NK-92 (cell line): ENCODE measurements around the gene CDKAL1.

Experiments
- DNase-seq: peaks from one replicate; lab custom pipeline; 2025; ENCODE audit not compliant: unreplicated experiment; lab: John Stamatoyannopoulos, UW

Gene CDKAL1

DNA sequence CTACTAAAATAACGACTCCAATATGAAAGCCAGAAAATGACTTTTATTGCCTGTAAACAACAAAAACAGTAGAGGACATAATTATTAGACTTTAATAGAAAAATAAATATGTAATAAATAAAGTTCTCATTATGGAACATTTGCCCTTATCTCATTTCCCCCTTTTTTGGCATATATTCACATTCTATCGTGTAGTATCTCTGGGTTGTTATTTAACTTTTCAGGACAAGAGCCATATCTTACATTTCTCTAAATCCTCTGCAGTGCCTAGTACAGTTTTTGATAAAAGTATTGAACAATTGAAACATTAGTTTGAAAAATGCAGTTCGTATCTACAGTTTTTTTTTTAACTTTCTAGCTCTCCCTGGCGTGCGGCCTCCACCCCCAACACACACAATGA, 617.3 kb downstream of the CDKAL1 start:
- DNase-seq, result no peak

DNA sequence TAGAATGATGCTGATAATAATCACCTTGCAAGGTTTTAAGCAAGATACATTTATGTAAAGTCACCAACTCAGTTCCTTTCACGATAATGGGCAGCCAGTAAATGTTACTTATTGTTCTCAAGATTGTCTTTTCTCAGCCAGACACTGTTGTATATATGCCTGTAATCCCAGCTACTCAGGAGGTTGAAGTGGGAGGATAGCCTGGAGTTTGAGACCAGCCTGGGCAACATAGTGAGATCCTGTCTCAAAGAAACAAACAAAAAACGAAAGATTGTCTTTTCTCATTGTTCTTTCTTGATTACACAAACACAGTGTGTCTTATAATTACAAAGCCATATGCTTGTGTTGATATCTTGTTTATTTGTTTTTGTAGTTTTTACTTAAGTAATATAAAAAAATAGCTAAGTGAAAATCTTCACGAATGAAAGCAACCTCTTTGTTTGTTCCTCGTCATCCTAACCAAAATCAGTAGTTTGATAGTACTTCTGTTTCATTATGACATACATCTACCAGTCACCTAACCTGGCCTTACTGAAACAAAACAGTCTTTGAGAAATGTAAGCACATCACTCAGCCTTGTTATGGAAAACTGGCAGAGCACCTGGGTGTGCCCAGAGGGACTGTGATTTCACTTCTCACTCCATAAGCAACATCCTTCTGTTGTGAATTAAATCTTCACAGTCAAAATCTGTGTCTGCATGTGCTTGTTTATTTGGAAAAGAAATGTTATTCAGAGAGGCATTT, 623.1 kb downstream of the CDKAL1 start:
- DNase-seq, result no peak

DNA sequence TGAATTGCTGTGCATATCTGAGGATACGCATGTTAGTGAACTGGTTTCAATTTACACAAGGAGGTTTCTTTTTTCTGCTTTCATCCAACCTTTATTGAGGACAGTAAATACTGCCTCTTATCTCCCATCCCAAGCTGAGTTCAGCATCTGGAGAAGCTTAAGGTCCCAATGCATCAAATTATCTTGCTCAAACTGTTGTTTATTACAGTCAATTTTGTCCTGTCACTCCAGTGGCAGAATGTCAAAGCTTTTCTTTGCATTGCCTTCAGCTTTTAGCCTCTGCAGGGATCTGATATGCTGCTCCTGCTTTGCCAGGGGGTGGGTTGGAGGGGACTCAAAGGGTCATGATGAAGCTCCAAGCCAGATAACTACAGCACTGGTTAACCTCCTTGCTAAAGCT, 623.9 kb downstream of the CDKAL1 start:
- DNase-seq, result no peak

DNA sequence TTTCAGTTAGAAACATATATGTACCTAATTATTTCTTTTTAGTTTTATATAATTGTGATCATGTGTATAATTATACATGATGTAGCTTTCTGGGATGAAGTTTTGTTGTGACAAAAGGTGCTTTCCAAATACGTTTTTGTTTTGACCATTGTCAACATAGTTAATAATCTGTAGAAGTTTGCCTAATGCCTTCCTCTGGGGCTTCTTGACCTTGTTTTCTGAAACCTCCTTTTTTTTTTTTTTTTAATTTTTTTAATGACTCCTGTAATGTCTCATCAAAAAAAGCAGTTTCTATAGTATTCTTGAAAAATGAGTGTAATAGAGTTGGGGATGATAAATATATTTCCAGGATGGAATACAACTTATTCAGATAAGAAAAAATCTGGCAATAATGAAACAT, 624.6 kb downstream of the CDKAL1 start:
- no peak for DNase-seq

DNA sequence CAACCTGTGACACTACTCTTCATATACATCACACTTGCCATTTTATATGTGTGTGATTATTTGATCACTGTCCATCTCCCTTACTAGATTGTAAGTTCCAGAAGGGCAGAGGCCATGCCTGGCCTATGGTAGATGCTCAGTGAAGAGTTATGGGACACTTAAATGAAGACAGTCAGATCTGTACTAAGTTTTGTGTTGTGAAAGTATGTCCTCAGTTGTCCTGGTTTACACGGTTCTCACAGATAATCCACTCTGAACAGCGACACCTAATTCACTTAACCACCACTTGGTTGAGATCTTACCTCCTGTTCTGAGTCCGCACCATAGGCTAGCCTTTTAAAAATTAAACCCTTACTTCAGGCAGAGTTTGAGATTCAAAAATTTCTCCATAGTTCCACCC, 625.2 kb downstream of the CDKAL1 start:
- DNase-seq, result no peak

DNA sequence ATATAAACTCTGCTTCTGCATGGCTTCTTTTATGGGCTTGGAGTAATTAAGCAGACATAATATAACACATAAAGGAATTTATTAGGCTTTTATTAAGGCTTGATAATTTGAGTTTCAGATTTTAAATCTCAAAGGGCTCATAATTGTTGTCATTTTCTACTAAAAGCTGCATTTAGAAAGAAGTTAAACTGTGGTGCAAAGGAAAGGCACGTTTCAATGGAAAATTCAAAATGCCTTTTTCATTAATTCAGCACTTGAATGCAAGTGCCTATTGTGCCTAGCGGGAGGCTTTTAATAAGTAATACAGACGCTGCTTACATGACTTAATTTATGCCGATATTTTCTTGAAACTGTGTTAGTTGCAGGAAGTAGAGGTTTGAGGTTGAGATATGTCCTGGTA, 627.5 kb downstream of the CDKAL1 start:
- DNase-seq, result no peak

DNA sequence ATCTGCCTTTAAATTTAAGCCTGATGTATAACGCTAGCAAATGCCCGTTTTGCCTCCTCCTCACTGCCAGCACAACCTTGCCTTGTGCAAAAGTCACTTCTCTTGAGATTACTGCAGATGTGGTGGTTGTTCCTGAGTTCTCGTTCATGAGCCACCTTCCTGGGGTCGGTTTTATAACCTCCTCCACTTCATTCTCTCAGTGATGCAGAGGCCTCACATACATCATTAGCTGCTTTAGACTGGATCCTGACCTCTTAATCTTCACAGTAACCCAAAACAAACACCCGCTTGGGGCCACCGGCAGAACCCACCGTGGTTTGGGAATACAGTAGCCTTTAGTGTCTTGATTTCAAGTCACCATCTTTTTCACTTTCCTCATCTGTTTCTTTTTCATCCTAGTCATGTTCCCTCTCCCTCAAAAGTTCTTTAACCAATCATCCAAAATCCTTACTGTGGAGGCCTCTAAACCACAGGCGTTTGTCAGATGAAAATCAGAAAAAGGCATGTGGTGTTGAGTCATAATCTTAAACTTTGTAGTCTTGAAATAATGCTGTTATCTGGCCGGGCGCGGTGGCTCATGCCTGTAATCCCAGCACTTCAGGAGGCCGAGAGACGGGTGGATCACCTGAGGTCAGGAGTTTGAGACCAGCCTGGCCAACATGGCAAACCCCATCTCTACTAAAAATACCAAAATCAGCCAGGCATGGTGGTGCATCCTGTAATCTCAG, 629.0 kb downstream of the CDKAL1 start:
- DNase-seq, result no peak

DNA sequence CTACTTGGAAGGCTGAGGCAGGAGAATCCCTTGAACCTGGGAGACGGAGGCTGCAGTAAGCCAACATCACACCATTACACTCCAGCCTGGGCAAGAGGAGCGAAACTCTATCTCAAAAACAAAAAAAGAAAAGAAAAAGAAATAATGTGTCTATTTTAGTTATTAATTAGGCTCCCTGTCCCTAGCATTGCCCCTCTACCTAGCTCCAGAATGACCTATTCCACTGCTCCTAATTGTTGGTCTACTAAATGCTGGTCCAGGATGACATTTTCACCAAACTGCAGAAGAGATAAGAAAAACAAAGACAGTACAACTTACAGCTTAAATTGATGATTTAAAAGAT, 629.6 kb downstream of the CDKAL1 start:
- no peak for DNase-seq

DNA sequence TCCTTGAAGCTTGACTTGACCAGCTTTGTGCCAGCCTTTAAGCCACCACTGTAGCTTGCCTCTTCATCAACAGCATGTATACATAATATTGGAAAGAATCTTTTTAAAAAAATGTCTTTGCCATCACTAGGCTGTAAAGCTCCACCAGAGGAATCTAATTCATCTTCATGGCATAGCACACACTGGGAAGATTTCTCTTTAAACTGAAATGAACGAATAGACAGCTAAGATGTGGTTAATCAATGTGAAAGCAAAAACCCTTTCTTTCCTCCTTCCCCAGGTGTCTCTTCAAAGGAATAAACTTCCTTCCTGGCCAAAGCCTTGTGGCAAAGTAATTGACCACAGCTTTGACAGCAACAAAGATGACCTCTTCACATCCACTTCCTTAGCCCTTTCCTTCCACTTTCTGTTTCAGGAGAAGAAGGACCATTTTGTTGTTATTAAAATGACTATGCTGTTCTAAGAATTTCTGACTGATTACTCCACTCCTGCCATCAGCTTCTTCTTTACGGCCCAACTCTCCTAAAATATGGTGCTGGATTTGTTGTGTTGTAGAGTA, 630.6 kb downstream of the CDKAL1 start:
- no peak for DNase-seq

DNA sequence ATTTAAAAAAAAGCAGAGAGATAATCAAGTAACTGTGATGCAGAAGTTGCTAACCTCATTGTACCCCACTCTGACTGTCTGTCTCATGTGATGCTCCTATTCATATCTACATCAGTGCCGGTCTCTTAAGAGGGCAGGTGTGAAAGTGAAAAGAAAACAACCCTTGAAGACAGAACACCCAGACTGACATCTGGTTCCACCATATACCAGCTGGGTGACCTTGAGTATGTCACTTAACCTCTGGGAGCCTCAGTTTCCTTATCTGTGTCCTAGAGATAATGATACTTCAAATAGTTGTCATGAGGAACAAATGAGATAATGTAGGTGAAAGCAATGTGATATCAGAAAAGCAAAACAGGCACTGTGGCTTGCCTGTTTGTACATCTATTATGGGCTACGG, 632.5 kb downstream of the CDKAL1 start:
- DNase-seq, result no peak

DNA sequence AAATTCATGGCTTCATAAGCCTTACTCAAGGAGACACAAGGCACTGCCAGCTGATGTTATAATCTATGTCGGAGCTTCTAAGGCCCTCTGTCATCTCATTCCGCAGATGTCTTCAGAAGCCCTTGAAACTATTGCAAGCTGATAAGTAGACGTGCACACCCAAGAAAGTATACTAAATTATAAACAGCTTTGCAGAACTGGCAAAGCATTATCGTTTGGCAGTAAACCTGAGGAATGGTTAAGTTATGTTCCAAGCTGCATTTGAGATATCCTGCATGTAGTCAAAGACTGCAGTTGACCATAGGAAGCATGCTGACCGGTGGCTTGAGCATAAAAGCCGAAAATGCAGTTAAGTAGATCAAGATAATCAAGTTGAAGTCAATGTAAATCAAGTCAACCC, 633.5 kb downstream of the CDKAL1 start:
- no peak for DNase-seq

DNA sequence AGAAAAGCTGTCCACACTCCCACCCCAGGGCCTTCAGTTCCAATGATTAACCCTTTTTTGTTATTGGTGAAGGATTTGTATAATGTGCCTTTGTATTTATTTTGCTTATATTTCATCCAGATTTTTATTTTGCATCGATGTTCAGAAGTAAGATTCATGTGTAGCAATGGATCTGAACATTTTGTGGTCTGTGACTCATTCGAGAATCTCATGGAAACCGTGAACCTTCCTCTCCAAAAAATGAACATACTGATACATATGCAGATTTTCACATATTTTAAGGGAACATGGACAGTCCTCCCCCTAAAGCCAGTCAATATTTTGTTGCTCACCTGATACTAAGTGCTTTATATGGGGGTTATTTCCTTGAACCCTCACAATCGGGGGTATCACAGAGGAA, 637.5 kb downstream of the CDKAL1 start:
- DNase-seq, result no peak

DNA sequence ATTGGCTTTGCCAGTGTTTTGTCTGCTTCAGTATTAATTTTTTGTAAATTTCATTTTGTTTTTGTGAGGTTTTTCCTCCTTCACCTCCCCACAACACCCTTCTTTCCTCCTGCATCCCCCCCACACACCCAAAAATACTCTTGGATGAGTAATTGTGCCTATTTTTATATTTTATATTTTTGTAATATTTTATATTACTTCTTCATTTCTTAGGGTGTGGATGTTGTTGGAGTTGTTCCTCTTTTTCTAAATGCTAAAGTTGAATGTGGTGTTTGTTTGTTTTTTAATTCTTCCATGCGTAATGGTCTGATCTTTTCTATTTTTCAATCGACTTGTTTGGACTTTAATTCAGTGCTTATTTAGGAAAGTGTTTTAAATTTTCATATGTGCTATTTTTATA, 638.8 kb downstream of the CDKAL1 start:
- no peak for DNase-seq

DNA sequence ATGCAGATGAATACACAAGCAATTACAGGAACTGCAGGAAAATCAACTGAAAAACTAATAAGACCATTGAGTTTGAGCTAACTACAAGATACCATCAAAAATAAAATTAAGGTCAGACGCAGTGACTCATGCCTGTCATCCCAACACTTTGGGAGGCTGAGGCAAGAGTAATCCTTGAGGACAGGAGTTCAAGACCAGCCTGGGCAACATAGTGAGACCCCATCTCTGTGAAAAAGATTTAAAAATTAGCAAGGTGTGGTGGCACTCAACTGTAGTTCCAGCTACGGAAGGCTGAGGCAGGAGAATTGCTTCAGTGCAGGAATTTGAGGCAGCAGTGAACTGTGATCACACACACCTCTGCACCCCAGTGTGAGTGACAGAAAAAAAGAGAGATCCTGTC, 639.4 kb downstream of the CDKAL1 start:
- no peak for DNase-seq

DNA sequence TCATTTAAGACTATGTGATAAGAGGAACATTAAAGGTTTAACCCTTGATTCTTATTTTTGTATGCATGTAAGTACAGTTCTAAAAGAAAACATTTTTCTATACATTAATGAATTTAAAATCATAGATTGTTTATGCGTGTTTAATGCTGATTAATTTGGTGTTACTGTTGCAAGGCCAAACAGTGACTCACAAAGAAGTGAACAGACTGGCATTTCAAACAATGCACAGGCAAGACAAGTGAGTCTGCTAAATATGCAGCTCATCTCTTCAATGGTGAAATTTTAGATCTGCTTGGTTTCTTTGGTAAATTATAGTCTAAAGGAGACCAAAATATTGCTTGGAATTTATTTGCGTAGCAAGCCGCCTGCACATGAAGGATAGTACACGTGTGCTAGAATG, 641.9 kb downstream of the CDKAL1 start:
- no peak for DNase-seq

DNA sequence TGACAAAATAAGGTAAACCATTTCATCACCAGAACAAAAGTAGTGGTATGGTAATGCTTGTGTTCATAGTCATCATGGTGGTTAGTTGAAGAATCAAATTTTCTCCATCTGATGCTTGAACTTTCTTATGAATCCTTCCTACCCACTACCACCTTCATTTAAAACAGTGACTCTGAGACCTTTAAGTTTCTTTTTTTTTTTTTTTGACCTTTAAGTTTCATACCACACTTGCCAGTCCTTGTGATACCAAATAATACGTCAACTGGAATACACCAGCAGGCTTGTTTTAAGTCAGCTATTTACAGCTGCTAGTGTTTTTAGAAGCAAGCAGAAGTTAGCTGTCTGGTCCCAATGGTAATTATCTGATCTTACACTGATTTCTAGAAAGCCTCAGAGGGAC, 645.9 kb downstream of the CDKAL1 start:
- no peak for DNase-seq

DNA sequence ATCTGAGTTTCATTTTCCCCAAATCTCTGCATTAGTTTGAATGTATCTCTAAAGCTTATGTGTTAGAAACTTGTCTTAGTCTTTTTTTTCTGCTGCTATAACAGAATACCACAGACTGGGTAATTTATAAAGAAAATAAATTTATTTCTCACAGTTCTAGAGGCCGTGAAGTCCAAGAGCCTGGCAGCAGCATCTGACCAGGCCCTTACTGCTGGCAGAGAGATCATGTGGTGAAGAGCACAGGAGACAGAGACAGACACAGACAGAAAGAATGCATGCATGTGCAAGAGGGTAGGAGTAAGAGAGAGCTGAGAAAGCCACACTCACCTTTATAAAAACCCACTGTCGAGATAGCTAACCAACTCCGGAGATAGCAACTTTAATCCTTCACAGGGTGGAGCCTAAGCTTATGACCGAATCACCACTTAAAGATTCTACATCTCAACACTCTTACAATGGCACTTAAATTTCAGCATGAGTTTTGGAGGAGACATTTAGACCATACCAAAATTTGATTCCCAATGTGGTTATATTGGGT, 646.6 kb downstream of the CDKAL1 start:
- DNase-seq, result no peak

DNA sequence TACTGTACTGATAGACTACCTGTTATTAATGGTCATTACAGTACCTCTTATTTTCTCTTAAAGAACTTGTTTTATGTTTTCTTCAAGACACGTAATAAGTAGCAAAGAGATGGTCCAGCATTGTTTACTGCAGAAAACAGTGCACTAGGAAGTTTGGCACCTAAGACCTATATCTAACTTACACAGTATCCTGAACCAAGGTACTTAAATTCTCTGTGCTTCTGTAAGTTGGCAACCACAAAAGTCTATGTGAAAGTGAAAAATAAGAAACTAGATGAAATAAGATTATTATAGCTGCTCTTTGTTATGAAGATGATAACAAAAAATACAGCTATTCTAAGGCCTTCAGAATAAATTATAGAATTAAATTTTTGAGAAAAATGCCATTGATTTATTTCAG, 647.6 kb downstream of the CDKAL1 start:
- no peak for DNase-seq

DNA sequence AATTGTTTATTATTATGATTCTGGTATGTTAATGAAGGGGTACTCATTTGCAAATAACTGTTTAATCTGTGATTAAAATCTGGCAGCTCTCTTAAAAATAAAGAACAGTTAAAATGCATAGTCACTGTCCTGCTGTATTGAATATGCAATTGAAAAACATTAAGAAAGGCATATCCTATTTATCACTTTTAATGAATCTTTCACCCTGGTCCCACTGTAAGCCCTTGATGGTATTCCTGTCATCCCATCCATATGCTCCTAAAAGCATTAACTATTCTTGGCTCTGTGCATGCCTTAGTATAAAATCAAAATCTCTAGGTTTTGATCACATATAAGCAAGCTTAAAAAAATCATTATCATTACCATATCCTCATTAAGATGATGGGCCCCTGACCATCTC, 648.3 kb downstream of the CDKAL1 start:
- no peak for DNase-seq

DNA sequence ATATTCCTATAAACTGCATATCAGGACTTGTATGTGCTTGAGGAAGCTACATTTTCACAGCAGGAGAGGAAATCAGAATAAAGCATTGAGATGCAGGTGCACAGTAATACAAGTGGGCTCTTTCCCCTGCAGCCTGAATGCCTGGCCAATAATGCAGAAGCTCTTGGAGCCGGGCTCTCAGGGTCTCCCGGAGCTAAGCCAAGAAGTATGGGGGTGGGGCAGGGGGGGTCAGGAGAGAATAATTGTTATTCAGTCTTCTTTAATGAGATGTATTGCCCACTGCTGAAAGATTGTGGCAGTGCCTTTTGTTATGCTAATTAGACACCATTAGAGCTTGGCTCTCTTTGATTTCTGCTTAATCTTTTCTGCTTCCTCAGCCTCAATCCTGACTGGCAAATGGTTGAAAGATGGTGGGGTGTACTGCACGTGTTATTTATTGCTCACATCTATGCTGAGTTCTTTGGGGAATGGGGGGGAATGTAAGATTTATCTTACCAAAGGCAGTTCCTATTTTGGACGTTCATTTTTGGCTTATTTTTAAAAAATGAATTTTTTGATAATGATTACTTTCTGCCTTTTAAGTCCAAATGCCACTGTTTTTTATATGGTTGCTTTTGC, 651.7 kb downstream of the CDKAL1 start:
- no peak for DNase-seq

DNA sequence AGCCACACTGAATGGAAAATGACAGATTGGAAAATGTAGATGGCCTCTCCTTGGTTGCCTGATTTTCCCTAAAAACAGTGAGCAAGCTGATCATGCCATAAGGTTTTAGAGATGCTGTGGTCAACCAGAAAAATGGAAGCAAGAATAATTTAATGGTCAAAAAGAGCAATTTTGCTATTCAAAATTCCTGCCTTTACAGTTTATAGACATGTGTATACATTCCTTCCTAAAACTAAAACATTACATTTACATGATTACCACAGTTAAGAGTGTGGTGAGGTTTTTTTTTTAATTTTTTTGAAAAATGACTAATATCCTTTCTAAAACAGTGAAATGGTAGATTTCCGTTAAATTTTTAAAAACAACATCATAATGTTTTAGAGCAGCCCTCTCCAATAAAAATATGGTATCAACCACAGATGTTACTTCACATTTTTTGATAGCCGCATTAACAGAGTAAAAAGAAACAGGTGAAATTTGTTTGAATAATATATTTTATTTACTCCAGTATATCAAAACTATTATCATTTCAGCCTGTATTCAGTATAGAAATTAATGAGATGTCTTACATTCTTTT, 652.3 kb downstream of the CDKAL1 start:
- DNase-seq, result no peak

DNA sequence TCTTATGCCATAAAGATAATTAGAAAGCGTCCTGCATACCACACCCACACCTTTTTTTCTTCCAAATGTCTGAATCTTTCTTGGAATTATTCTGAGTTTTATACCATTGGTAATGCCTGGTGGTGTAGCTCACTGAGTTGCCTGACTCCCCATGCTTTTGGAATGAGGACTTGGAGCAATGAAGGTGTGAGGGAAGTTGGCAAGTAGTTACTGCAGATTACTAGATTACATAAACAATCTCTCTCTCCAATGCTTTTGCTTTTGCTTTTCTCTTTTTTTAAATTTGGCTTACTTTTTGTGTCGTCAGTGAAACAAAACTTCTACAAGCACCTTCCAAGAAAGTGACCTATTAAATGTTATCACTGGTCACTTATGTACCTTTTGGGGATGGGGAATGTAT, 653.2 kb downstream of the CDKAL1 start:
- DNase-seq, result no peak
